ENCODE data around the gene PAX5. TPM values are rescaled to one million over a fixed set of nuclear protein-coding genes. Genes with fewer than 3 reads are reported as not detected.

PAX5 gene
- total RNA-seq, 3 donors from 2014 or later (not counting 1 experiment from before 2014, with no cell fraction given): 1.3 to 2.1 (median 2.0) TPM

- 86% methylated on average over 6 of the region's 6 CpGs for WGBS (ENCODE audit: insufficient coverage)
- Mint-ChIP-seq H3K4me1 (no peaks in the 10 kb centered on the region), H3K9me3 (no peaks in the 10 kb centered on the region), H3K27me3 (ENCODE audit: low read depth in 2 of 2) (peaks cover 19 to 38% of the 10 kb centered on the region in 2 donors), H3K36me3 (no peaks in the 10 kb centered on the region), H3K27ac (no peak overlapping the region), H3K4me3 (no peak overlapping the region)
- no peaks in the 10 kb centered on the region for H3K9me3 ChIP-seq (ENCODE audit: control insufficient read depth, insufficient read depth, low read length)
- no peak overlapping the region for H3K27ac ChIP-seq (ENCODE audit: low read length)
- H3K4me1 ChIP-seq (ENCODE audit: control insufficient read depth, insufficient read depth, low read length): no peaks in the 10 kb centered on the region
- H3K4me3 ChIP-seq (ENCODE audit: low read length): no peak overlapping the region
- intact Hi-C loops (cut with micrococcal nuclease): no loop called here
- DNase-seq: no peak
- ATAC-seq: no peak
- TF ChIP-seq CTCF (IDR thresholded peaks at IDR 0.05): no peak
- no peaks in the 10 kb centered on the region for H3K36me3 ChIP-seq (ENCODE audit: control insufficient read depth, insufficient read depth, low read length)
- H3K27me3 ChIP-seq (ENCODE audit: control insufficient read depth, insufficient read depth, low read length): no peaks in the 10 kb centered on the region
Measured at GRCh38 chr9:36884721-36885120, 149.3 kb downstream of the PAX5 start.

GRCh38 chr9:36882594-36882993 lies 151.5 kb downstream of the PAX5 start:
- ATAC-seq: no peak

GRCh38 chr9:36881743-36882441 lies 152.2 kb downstream of the PAX5 start:
- no peak overlapping the region for H3K27ac ChIP-seq (ENCODE audit: low read length)
- Mint-ChIP-seq H3K36me3 (no peaks in the 10 kb centered on the region), H3K9me3 (no peaks in the 10 kb centered on the region), H3K27ac (no peak overlapping the region), H3K4me3 (no peak overlapping the region), H3K27me3 (ENCODE audit: low read depth in 2 of 2) (peaks cover 14 to 19% of the 10 kb centered on the region in 2 donors), H3K4me1 (no peaks in the 10 kb centered on the region)
- DNase-seq (no peak), ATAC-seq (no peak)
- H3K27me3 ChIP-seq (ENCODE audit: control insufficient read depth, insufficient read depth, low read length): no peaks in the 10 kb centered on the region
- no peak for TF ChIP-seq CTCF (IDR thresholded peaks at IDR 0.05)
- H3K36me3 ChIP-seq (ENCODE audit: control insufficient read depth, insufficient read depth, low read length): no peaks in the 10 kb centered on the region
- no peaks in the 10 kb centered on the region for H3K4me1 ChIP-seq (ENCODE audit: control insufficient read depth, insufficient read depth, low read length)
- H3K9me3 ChIP-seq (ENCODE audit: control insufficient read depth, insufficient read depth, low read length): no peaks in the 10 kb centered on the region
- 92% methylated on average over 31 of the region's 31 CpGs for WGBS (ENCODE audit: insufficient coverage)
- intact Hi-C loops (cut with micrococcal nuclease): no loop called here
- H3K4me3 ChIP-seq (ENCODE audit: low read length): no peak overlapping the region

More at GRCh38 chr9:36882594-36882993, 151.5 kb downstream of the PAX5 start:
- no peak for DNase-seq
- H3K4me3 Mint-ChIP-seq: no peak overlapping the region
- no peak for TF ChIP-seq CTCF (IDR thresholded peaks at IDR 0.05)
- peaks cover 19 to 21% of the 10 kb centered on the region in 2 donors for H3K27me3 Mint-ChIP-seq (ENCODE audit: low read depth in 2 of 2)
- 89% methylated on average over 3 of the region's 3 CpGs for WGBS (ENCODE audit: insufficient coverage)
- no peaks in the 10 kb centered on the region for H3K4me1 Mint-ChIP-seq
- no peaks in the 10 kb centered on the region for H3K36me3 Mint-ChIP-seq
- intact Hi-C loops (cut with micrococcal nuclease): no loop called here
- H3K9me3 ChIP-seq (ENCODE audit: control insufficient read depth, insufficient read depth, low read length): no peaks in the 10 kb centered on the region
- no peak overlapping the region for H3K27ac ChIP-seq (ENCODE audit: low read length)
- no peaks in the 10 kb centered on the region for H3K9me3 Mint-ChIP-seq
- H3K4me3 ChIP-seq (ENCODE audit: low read length): no peak overlapping the region
- H3K27me3 ChIP-seq (ENCODE audit: control insufficient read depth, insufficient read depth, low read length): no peaks in the 10 kb centered on the region
- H3K27ac Mint-ChIP-seq: no peak overlapping the region
- H3K4me1 ChIP-seq (ENCODE audit: control insufficient read depth, insufficient read depth, low read length): no peaks in the 10 kb centered on the region
- H3K36me3 ChIP-seq (ENCODE audit: control insufficient read depth, insufficient read depth, low read length): no peaks in the 10 kb centered on the region

- H3K4me1 Mint-ChIP-seq: no peaks in the 10 kb centered on the region
- intact Hi-C loops (cut with micrococcal nuclease): no loop called here
- H3K27me3 Mint-ChIP-seq (ENCODE audit: low read depth in 2 of 2): peaks cover 9 to 19% of the 10 kb centered on the region in 2 donors
- WGBS (ENCODE audit: insufficient coverage): 93% methylated on average over 11 of the region's 14 CpGs
- Histone ChIP-seq H3K9me3 (ENCODE audit: control insufficient read depth, insufficient read depth, low read length) (no peaks in the 10 kb centered on the region), H3K4me3 (ENCODE audit: low read length) (no peak overlapping the region), H3K27me3 (ENCODE audit: control insufficient read depth, insufficient read depth, low read length) (no peaks in the 10 kb centered on the region), H3K36me3 (ENCODE audit: control insufficient read depth, insufficient read depth, low read length) (no peaks in the 10 kb centered on the region), H3K4me1 (ENCODE audit: control insufficient read depth, insufficient read depth, low read length) (no peaks in the 10 kb centered on the region), H3K27ac (ENCODE audit: low read length) (no peak overlapping the region)
- H3K9me3 Mint-ChIP-seq: no peaks in the 10 kb centered on the region
- no peaks in the 10 kb centered on the region for H3K36me3 Mint-ChIP-seq
- TF ChIP-seq CTCF (IDR thresholded peaks at IDR 0.05): no peak
- no peak for ATAC-seq
- H3K27ac Mint-ChIP-seq: no peak overlapping the region
- no peak overlapping the region for H3K4me3 Mint-ChIP-seq
- no peak for DNase-seq
Measured at GRCh38 chr9:36881316-36881715, 152.8 kb downstream of the PAX5 start.

Data from natural killer cell (primary cell).